NK-92 treated with Interleukin-12 subunit alpha and Interleukin-12 subunit beta, amount 100 ng/mL, for 24 hours (cell line): Measurements from ENCODE around the gene ZDHHC22.

Experiments
- DNase-seq: peaks from one replicate; lab custom pipeline; 2025; lab: John Stamatoyannopoulos, UW

The ZDHHC22 gene

DNA sequence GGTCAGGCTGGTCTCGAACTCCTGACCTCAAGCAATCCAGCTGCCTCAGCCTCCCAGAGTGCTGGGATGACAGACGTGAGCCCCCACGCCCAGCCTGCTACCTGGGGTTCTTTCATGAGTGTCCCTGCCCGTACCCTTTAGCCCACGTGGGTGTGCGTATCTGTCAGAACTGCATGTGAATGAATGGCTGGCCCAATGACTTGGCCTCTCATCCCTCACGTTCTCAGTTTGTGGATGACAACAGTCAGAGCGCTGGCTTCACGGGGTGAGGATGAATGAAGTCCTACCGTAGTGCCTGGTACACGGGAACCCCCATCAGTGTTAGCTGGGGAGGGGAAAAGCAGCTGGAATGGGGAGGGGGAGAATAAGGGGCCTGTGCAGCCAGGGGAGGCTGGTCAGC lies 16.1 kb upstream of the ZDHHC22 start:
- no peak for DNase-seq

DNA sequence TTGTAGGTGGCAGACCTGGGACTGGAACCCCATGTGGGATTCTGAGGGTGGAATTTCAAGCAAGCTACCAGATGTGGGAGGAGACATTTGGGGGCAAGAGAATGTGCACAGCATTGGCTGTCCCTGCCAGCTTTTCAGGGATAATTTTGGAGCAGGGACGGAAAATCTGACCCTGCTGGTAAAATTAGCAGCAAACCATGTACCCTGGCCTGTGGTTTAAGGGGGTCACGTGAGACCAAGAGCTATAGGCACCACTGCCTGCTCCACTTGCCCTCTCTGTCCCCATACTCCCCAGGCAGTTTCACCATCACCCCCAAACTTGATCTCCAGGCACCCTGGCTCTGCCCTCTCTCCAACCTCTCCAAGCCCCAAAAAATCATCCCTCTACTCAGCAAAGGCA lies 13.5 kb upstream of the ZDHHC22 start:
- no peak for DNase-seq

DNA sequence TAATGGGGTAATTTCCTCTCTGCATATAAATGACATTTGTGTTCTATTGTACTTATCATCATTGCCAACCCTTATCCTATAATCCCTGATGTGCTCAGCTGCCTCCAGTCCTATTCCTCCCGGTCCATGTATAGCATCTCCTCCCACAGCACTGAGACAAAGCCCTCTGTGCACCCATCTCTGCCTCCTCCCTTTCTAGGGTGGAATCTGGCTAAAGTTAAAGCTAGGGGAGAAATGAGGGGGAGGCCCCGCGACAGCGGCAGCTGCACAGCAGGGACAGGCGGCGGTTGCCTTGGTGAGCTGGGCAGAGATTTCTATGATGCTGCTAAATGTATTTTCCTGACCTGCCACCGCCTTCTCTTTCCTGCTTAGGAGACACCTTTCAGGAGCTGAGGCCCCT lies 12.8 kb upstream of the ZDHHC22 start:
- no peak for DNase-seq

DNA sequence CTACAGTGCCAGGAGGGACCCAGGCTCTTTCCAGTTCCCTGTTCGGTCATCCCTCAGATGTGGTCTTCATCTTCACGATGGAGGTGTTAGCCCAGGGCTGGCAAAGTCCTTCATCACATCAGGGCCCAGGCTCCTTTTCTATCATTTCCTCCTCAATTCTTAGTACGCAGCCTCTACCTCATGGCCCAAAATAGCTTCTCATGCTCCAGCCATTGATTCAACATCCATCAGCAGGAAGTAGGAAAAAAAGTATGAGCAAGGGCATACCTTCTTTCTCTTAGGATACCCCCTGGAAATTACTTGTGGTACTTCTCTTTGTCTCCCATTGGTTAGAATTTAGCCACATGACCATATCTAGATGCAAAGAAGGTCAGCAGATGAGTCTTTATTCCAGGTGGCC lies 12.2 kb upstream of the ZDHHC22 start:
- DNase-seq: no peak

DNA sequence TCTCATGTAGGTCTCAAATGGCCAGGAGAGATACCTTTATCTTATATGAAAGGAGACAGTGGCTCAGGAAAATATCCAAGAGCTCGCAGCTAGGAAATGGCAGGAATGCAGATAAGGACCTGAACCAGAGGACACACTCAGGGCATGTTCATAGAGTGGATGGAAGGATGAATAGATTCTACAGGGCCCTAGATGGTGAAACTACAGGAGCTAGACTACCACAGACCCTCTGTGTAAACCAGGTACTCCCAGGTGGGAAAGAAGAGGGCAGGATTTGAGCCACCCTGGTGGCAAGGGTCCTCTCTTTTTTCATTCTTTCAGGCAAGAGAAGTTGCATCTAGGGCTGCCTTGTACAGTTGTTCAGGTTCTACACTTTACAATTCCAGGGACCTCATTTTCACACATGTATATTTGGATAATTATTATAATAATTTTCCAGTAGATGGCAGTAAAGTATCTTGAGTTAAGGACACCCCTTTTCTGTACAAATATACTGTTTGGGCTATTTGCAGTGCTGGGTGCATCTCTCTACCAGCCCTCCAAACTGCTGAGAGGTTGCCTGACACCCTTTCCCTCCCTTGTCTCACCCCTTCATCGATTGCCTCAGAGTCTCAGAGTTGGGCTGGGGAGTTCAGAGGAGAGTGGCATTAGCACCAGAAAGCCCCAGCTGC lies 10.5 kb upstream of the ZDHHC22 start:
- DNase-seq: no peak

DNA sequence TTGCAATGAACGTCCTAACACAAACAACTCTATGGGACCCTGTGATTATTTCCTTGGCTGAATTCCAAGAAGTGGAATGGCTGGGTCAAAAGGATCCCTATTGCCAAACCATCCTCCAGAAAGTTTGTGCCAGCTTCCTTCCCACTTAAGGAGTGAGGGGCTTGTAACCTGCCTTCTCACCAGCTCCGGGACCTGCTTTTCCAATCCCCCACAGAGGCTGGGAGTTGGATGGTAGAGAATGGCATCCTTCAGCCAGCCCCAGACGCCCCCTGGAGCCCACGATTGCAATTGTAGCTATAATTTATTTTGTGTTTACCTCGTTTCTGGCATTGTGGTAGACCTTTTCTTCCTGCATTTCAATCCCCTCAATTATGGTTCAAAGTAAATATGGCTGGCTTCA lies 9.7 kb upstream of the ZDHHC22 start:
- DNase-seq: no peak

DNA sequence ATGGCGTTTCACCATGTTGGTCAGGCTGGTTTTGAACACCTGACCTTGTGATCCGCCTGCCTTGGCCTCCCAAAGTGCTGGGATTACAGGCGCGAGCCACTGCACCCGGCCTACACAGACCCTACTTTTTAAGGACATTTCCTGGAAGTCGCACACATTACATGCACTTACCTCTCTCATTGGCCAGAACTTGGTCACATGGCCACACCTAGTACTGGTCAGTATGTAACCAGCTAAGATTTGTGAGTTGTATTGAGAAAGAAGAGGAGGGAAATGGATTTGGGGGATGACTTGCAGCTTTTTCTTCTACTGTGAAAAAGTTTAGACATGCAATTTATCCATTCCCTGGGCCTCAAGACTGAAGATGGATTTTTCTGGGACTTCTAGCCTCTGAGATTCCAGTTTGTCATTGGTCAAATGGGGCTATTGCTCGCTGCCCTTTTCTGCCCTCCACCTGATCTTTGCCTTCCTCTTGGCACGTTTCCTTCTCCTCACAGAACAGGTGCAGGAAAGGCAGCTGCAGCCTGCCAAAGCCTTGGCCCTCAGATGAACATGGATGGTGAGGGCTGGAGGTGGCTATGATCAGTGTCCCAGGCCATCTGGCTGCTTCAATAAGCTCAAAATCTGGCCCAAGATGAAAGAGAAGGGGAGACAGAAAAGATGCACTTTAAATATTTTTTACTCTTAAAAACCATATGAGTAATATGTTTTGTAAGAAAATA lies 7.1 kb upstream of the ZDHHC22 start:
- DNase-seq: no peak

DNA sequence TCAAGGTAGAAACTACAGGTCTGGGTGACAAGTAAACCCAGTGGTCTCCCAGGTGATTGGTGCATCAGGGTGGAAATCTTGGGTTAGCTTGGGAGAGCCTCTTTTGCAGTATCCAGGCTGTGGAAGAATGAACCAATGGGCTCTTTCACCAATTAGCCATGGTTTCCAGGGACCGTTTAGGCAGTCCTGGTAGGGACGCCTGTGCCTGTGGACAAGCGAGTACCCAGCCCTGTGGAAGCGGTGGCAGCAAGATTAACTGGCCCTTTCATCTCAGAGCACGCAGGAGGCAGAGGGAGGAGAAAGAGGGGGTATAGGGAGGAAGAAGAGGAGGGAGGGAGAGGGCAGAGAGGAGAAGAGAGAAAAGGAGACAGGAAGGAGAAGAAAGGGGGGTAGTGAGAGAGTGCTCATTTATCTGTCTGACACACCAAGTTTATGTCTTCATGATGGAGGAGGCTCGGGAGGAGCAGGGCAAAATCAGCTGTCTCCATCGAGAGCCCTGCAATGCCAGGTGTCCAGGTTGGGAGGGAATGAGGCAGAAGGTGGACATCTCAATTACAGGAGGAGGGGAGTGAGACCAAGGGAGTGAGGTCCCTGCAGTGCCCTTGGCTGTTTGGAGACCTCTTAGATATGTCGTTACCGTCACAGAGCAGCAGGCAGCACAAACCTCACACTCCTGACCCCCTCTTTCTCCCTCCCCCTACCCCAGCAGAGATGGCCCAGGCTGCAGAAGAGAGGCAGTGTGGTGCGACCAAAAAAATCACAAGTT lies 4.6 kb upstream of the ZDHHC22 start:
- DNase-seq: no peak

DNA sequence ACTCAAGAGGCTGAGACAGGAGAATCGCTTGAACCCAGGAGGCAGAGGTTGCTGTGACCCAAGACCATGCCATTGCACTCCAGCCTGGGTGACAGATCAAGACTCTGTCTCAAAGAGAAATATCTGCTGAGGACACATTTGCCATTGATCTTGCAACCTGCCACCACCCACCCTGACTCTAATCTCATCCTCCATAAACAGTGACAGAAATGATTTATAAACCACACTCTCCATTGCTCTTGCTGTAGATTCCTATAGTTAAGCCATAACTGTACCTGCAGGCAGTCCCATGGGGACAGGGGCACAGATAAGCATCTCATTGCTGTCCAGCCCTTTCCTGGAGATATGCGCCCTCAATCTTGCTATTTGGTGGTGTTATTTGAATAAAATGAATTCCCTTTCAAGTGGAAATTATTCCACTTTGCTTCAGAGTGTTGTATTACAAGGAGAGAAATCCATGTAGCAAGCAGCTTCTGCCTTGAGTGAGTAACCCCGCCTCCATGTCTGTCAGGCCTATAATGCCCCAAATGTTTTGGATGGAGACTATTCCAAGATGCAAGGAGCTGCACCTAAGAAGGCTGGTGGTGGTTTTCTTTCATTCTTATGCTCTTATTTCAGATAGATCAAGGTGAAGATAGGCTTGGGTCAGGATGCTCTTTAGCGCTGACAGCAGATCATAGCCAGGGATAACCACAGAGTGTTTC lies 3.0 kb upstream of the ZDHHC22 start:
- no peak for DNase-seq

DNA sequence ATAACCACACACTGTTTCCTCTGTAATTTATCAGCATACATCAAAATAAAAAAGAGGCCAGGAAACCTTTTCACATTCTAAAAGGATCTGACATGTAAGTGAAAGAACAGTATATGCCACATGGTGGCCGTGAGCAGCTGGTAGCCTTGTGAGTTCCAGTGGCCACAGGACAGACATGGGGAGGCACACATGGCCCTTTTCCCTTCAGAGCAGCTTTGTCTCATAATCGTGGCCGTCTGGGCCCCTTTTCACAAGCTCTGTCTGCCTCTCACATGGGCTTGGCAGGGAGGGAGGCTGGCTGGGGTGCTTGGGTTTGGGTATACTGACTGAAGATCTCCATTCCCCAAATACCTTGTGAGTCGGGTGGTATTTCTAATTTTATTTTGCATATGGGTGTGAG lies 1.5 kb upstream of the ZDHHC22 start:
- no peak for DNase-seq

DNA sequence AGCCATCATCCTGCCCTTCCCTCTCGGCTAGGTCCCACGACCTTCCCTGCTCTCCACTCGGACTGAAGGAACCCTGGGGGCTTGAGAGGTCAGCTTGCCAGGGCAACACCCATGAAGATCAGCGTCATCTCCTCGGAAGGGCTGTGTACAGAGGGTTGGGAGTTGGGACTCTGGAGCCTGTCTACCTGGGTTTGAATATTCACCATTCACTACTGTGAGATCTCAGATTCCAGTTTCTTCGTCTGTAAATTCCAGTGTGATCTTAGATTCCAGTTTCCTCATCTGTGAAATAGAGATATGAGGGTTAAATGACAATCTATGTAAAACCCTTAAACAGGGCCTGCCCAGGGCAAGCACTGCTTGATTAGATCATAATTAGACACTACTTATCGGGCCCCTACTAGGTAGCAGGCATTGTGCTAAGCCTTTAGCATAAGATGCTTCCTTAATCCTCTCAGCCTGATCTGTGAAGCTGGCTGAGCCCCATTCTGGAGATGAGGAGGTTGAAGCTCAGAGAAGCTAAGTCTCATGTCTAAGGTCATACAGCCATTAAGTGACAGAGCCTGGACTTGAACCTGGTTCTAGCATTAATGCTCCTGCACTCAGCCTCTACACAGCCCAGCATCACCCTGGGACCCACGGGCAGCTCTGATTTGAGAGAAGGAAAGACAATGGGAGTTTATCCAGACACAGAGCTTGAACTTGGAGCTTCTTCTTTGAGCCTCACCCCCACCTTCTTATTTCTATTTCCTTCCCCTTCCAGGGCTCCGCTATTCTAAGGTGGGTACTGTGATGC lies 612 bp upstream of the ZDHHC22 start:
- DNase-seq: no peak

DNA sequence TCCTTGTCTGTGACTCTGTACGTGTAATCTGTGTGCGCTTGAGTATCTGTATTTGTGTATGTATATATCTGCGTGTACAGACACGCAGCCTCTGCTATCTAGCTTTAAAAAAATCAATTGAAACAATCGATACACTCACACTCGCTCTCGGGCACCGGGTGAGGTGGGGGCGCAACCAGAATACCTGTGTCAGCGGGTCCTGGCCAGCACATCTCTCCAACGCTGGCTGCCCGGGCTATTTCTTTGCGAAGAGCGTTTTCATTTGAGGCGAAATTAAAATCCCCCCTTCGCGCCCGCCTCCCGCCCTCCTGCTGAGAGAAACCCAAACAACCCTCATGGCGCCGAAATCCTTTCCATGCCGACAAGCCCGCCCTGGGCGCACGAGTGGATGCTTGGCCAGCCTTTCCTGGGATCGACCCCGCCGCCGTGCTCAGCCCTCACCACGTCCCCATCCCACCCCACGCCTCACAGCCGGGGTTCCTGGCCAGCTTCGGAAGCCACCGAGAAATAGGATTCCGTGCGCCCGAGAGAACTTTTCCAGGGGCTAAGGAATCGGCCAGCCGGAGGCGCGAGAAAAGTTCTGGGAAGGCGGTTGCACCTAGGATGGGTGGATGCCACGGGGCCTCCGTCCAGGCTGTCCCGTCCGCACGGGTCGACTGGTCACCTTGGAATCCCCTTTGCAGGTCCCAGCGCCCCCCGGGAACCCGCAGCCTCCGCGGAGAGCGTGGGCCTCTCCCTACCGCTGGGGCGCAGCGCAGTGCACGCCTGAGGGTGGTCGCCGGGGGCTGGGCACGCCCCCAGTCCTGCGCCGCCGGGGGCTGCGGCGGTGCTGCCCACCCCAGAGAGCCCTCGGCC lies 1.0 kb downstream of the ZDHHC22 start:
- no peak for DNase-seq

DNA sequence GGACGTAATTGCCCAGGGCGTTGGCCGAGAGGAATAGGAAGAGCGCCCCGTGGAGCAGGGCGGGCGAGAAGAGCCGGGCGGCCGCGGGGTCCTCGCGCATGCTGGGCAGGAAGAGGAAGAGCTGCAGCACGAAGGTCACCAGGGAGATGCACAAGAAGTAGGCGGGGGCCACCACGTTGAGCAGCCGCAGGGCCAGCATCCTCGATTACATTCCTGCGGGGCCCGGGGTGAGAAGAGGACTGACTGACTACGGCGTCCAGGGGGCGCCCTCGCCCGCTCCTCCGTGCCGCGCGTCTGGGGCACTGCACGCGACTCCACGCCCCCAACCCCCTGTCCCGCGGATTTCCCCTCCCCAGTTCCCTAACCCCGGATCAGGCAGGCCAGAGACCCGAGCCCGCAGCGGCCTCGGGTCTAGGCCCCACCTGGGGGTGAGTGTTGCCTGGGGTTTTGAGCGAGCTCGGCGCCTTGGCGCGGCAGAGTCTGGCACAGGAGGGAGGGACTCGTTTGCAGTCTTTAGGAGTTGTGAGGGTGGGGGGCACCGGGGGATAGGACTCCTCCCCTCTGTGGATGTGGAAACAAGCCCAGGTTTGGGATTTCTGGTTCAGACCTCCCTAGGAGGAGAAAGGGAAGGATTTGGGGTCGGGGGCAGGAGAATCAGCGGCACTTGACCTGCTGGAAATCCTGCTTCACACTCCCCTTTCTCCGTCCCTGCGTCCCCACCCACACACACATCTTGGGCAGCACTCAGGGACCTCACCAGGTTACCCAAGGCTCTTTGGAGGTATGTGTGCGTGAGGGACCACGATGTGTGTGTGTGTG lies 1.8 kb downstream of the ZDHHC22 start:
- DNase-seq: no peak

DNA sequence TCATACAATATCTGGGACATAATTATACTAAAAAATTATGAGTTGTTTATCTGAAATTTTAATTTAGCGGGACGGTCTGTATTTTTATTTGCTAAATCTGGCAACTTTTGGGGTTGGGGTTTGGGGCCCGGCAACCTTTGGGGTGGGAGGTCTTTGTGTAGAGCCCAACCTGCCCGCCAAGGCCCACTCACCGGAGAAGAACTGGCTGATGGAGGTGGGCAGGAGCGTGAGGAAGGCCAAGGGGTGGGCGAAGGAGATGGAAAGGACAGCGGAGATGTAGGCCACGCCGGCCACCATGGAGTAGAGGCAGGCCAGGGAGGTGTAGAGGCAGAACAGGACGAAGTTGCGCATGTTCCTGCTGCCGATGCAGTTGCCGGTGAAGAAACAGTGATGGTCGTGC lies 2.6 kb downstream of the ZDHHC22 start:
- DNase-seq: no peak

DNA sequence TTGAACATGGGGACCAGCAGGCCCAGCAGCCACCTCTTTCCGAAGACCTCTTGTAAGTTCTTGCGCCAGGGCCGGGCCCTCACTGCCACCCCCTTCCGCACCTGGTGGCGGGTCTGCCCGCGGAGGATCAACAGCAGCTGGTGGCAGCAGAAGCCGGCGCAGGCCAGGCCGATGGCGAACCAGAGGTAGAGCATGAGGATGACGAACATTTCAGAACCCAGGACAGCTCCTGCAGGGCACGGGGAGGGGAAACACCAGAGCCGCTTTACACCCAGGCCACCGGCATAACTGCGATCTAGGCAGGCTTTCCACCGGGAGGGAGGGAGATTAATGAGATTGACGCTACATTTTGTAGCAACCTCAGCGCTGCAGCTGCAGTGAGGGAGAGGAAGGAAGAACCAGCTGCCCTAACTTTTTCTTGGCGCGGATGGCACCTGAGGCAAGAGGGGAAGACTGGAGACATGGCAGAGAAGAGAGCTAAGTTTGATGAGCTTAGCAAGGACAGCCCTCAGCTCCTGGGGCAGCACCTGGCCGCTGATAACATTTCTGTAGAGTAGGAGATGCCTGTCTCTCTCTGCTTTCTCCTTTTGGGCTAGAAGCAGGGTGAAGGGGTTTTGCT lies 7.8 kb downstream of the ZDHHC22 start:
- DNase-seq: no peak

DNA sequence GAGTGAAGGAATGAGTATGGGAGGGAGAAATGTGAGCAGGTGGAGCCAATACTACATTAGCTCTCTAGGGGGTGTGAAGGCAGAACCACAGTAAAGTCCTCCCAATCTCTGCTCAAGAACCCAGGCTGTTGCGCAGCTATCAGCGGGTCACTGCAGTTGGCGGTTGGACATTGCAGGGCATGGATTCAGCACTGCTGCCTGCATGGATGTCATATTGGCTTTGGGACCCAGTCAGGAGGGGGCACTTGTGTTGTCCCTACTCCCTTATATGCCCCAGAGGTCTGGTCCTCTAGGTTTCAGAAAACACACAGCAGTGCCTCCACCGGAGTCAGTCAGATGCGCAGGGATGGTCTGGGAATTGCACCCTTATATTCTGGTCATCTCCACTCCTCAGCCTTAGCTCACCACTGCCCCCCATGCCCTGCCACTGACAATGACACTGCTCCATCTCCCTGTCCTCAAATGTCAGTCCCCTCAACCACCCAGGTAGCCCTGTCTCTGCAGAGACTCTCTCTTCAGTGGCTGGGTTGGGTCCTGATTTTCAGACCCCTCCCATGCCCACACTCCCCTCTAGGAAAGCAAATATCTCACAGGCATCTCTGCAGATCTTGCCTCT lies 9.6 kb downstream of the ZDHHC22 start:
- no peak for DNase-seq

DNA sequence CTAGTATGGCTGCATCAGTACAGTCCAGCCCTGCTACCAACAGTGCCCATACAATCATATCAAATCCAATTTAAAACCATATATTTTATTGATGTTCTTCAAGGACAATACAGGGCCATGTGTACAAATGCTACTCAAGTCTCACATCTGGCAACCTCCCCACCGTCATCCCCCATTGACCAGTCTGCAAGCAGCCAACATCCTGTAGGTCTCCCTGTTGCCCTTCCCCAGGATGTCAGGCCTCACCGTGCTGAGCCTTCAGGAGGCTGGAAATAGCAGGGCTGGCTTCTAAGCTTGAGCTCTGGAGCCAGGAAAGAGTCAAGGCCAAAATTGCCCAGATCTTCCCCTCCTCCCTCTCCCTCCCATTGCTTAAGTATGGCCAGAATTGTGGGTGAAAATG lies 10.4 kb downstream of the ZDHHC22 start:
- no peak for DNase-seq

DNA sequence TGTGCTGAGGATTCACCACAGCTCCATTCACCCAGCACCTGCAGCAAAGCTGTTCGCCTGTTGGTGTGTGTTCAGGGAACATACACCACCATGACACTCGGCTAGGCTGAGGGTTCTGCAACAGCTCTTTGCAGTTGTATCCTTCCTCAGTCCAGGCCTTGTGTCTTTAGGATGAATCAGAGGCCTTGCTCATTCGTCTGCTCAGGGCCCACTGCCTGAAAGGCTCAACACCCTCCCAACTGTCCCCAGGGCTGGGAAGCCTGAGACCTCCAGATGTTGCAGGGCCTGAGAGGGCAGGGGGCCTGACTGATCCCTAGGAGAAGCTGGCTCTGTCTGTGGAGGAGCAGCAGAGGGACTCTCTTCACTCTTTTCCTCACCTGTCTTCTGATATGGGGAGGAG lies 11.2 kb downstream of the ZDHHC22 start:
- no peak for DNase-seq

DNA sequence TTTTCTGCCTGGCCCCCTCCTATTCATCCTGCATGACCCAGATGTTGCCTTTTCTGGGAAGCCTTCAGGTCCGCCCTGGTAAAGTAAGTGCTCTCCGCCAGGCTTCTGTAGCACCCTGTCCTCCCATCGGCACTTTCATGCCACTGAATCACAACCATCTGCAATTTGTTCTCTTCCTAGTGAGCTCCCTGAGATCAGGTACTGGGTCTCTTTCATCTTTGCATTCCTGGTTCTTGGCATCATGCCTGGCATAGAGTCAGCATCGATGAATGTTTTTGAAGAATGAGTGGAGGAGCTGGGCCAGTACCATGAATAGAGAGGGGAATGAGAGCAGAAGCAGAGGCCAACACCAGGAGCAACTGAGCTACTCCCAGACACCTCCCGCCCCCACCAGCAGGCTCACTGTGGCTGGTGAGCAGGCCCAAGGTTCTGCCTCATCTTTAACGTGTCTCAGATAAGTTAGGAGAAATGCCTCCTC lies 13.1 kb downstream of the ZDHHC22 start:
- no peak for DNase-seq
